ENCODE results near the gene SLC37A2.

Gene SLC37A2

GRCh38 chr11:125071846-125072217 lies 8.7 kb downstream of the SLC37A2 start:
- FAIRE-seq: no peak

GRCh38 chr11:125072218-125072960 lies 9.3 kb downstream of the SLC37A2 start:
- no peak for FAIRE-seq

- FAIRE-seq: no peak
Measured at GRCh38 chr11:125072961-125073590, 10.0 kb downstream of the SLC37A2 start.

- no peak for FAIRE-seq
Measured at GRCh38 chr11:125073616-125074483, 10.7 kb downstream of the SLC37A2 start.

GRCh38 chr11:125074511-125075241 lies 11.6 kb downstream of the SLC37A2 start:
- FAIRE-seq: no peak

GRCh38 chr11:125075242-125075625 lies 12.1 kb downstream of the SLC37A2 start:
- no peak for FAIRE-seq

- FAIRE-seq: no peak
Measured at GRCh38 chr11:125075900-125076317, 12.8 kb downstream of the SLC37A2 start.

GRCh38 chr11:125076378-125076945 lies 13.4 kb downstream of the SLC37A2 start:
- no peak for FAIRE-seq

GRCh38 chr11:125078016-125078415 lies 14.9 kb downstream of the SLC37A2 start:
- FAIRE-seq: no peak

GRCh38 chr11:125078516-125079140 lies 15.5 kb downstream of the SLC37A2 start:
- no peak for FAIRE-seq

GRCh38 chr11:125079151-125079877 lies 16.2 kb downstream of the SLC37A2 start:
- FAIRE-seq: no peak

GRCh38 chr11:125079878-125080530 lies 16.9 kb downstream of the SLC37A2 start:
- no peak for FAIRE-seq

GRCh38 chr11:125080531-125080911 lies 17.4 kb downstream of the SLC37A2 start:
- no peak for FAIRE-seq

- no peak for FAIRE-seq
Measured at GRCh38 chr11:125081098-125081798, 18.1 kb downstream of the SLC37A2 start.

GRCh38 chr11:125082040-125082439 lies 18.9 kb downstream of the SLC37A2 start:
- no peak for FAIRE-seq

GRCh38 chr11:125082611-125083311 lies 19.7 kb downstream of the SLC37A2 start:
- FAIRE-seq: no peak

- no peak for FAIRE-seq
Measured at GRCh38 chr11:125083312-125084056, 20.4 kb downstream of the SLC37A2 start.

- no peak for FAIRE-seq
Measured at GRCh38 chr11:125084057-125084416, 20.9 kb downstream of the SLC37A2 start.

GRCh38 chr11:125084761-125085231 lies 21.7 kb downstream of the SLC37A2 start:
- FAIRE-seq: no peak

Data from islet of Langerhans (tissue), 1 donor.